GM19324 (cell line): ENCODE results near the gene VSTM4.

Experiments used
- ATAC-seq: cut with Tn5 transposase; IDR thresholded peaks from one replicate; pipeline ENCODE4 v1.9.1; 2021; ENCODE audit warnings: mild to moderate bottlenecking, moderate library complexity; ENCODE audit not compliant: unreplicated experiment, low FRiP score

Gene VSTM4

DNA sequence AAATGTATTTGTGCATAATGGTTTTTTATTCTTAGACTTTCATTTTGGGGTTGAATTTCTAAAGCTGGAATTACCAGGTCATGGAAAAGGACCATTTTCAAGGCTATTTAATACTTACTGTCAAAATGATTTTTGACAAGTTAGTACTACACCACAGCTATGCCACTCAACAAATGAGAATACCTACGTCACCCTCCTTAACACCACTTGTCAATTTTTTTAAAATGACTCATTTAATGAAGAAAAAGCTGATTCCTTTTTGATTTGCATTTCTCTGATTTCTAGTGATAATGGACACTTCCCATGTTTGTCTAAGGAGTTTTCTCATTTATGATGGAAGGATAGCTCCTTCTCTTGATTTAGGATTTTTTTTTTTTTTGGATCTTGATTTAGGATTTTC lies 63.3 kb downstream of the VSTM4 start:
- ATAC-seq, result no peak

- ATAC-seq, result no peak
Observed at GRCh38 chr10:49050906-49051305, 64.4 kb downstream of the VSTM4 start.

GRCh38 chr10:49050366-49050765 lies 65.0 kb downstream of the VSTM4 start:
- ATAC-seq, result no peak

- no peak for ATAC-seq
Observed at GRCh38 chr10:49049660-49050059, 65.7 kb downstream of the VSTM4 start.

DNA sequence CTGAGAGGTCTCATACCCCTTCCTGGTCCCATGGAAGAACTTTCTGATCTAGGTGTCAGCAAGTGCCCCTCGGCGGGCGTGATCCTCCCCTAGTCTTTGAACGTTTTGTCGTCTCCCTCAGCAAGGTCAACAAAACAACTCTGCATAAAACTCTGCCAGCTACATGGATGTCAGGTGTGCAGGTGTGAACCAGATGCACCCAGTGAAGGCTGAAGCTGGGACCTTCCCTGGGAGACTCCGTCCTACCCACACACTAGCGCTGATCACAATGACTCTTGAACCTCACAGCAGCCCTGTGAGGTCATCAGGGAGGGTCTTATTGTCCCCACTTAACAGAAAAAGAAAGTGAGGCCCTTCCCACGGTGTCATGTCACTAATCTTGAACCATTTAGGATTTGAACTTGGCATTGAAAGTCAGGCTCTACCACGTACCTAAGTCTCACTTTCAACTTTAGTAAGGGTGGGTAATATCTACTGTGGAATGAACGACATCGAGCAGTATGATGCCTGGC lies 68.1 kb downstream of the VSTM4 start:
- ATAC-seq, result no peak

- no peak for ATAC-seq
Observed at GRCh38 chr10:49044293-49045193, 70.8 kb downstream of the VSTM4 start.

DNA sequence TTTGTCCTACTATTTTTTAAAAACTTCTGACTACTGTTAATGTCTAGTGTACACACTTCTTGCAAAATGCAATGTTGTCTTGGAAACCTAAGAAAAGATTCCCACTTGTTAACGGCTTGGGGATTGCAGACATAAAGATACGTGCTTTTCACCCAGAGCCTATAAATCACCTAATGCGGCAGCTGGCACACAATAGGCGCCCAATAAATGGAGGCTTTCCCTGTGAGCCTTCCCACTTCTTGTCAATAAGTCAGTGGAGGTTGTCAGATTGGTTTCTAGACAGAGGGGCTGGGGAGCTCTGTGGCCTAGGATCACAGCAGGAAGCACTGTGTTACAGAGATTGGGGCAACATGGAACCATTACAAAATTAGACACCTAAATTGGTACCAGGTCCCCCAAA lies 74.7 kb downstream of the VSTM4 start:
- ATAC-seq, result no peak

- no peak for ATAC-seq
Observed at GRCh38 chr10:49039409-49039808, 75.9 kb downstream of the VSTM4 start.

- ATAC-seq, result no peak
Observed at GRCh38 chr10:49038711-49039110, 76.6 kb downstream of the VSTM4 start.

DNA sequence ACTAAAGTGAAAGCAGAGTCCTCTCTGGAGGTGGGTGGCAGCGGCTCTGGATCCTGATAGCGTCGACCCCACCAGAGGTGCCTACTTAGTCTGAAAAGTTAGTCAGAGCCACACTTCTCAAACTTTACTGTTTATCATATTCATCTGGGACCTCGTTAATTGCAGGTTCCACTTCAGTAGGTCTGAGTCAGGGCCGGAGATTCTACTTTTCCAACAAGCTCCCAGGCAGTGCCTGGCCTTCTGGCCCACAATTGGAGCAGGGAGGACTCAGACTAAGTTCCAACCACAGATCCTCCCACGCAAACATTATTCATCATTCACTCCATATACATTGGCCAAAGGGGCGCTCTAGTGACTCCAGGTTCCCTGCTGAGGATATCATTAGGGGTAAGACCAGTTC lies 78.1 kb downstream of the VSTM4 start:
- no peak for ATAC-seq

DNA sequence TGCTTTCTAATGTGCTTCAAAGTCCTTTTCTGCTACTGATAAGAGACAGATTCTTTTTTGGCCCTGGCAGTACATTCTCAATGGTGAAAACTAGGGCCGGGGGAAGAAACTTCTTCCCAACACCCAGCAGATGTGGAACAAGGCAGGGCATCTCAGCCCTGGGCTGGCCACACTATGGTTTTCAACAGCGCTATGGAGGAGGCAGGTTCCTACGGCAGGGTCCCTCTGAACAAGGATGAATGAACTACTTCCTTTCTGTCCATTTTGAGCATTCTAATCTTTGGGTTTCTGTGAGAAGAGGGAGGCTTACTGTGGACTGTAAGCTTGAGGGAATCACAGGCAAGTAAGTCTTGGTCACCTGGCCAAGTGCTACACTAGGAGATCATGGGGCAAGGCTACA lies 78.7 kb downstream of the VSTM4 start:
- no peak for ATAC-seq

DNA sequence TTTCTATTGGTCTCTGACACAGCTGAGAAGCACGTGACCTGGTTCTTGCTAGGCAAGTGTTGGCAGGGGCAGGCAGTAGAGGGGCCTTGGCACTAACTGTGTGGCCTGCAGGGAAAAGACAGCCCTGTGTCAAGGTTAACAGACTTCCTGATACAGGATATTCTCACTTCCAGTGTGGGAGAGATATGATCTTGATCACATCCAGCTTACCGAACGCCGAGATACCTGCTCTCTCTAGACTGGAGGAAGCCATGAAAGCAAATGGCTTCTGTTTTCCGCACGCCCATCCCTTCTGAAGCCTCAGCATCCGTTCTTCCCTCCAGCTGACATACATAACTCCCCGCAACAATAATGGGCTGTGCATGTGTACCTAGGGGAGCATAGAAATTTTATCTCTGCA lies 79.4 kb downstream of the VSTM4 start:
- ATAC-seq, result no peak

DNA sequence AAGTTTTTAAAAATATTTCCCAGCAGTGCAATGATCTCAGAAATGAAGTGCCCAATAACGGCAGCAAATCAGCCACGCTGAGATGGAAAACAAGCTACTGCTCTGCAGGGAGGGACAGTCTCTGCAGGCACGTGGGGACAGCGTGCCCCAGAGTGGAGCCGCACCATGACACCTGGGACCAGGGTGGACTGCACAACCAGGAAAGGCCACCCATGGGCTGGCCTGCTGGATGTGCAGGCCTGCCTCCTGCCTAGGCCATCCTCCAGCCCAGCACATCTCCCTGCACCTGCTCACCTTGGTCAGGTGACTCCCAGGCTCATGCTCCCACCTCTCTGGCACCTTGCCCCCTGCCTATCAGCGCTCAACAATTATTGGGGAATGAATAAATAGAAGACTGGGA lies 80.4 kb downstream of the VSTM4 start:
- no peak for ATAC-seq

GRCh38 chr10:49033939-49034338 lies 81.4 kb downstream of the VSTM4 start:
- no peak for ATAC-seq

- no peak for ATAC-seq
Observed at GRCh38 chr10:49029666-49030065, 85.7 kb downstream of the VSTM4 start.

DNA sequence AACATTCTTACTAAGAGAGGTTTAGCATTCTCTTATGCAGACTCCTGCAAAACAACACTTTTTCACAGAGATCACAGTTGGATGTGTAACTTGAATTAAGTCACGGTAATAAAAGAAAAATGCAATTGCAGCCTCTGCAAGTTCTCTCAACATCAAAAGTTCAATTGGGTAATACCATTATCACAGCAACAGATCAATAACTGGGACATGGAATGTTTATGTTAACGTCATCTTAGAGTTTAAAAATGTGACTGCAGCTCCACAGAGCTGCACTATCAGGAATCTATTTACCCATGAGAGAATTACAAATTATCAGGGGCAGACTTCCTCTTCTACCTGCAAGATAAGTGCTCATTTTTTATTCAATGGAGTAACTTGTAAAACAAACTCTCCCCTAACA lies 86.7 kb downstream of the VSTM4 start:
- ATAC-seq, result no peak

DNA sequence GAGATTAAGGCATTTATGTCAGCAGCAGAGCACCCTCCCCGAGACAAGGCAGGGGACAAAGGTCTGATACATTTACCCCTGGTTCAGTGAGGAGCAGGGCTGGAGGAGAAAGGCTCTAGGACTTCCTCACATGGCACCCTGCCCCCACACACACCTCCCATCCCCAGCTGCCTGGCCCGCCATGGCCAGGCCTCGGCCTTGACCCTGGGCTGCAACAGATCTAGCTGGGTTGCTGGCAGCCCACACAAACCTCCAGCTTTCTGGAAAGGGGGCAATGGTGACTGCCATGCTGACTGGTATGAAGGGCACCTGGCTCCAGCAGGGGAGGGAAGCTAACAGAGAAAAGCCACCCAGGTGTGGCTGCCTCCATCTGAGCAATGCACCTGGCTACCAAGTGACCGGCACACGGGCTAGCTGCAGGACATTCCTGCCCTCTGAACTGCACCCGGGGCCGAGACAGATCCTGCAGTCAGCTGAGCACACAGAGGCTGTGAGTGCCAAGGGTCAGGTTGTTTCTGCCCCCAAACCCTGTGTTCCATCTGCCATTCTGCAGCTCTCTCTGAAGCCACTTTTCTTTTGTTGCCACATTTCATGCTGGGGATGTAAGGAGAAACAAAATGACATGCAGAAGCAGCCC lies 89.9 kb downstream of the VSTM4 start:
- no peak for ATAC-seq

DNA sequence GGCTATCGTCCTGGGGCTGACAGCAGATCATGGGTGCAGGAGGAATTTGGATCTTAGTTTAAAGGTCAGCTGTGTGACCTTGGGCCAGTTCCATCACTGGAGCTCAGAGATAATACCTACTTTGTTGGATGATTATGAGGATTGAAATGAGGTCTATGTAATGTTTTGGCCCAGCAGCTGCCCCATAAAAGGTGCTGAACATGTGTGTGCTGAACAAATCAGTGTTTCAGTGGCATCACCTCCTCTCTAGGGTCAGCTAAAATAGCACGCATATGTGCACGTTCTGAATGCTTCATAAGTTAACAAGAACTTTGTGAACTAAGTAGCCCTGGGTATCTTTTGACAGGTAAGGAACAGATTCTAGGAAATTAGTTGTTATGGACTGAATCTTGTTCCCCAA lies 90.8 kb downstream of the VSTM4 start:
- ATAC-seq, result no peak

- ATAC-seq, result no peak
Observed at GRCh38 chr10:49023752-49024151, 91.6 kb downstream of the VSTM4 start.

GRCh38 chr10:49023071-49023470 lies 92.3 kb downstream of the VSTM4 start:
- ATAC-seq, result no peak

- ATAC-seq, result no peak
Observed at GRCh38 chr10:49021685-49022084, 93.6 kb downstream of the VSTM4 start.

- ATAC-seq, result no peak
Observed at GRCh38 chr10:49015700-49016099, 99.6 kb downstream of the VSTM4 start.
